ENCODE results near the gene PLK3. TPM values are rescaled to one million over a fixed set of nuclear protein-coding genes. Genes with fewer than 3 reads are reported as not detected.

PLK3 gene
- total RNA-seq, 1 donor from 2014 or later = 2.2 TPM

DNA sequence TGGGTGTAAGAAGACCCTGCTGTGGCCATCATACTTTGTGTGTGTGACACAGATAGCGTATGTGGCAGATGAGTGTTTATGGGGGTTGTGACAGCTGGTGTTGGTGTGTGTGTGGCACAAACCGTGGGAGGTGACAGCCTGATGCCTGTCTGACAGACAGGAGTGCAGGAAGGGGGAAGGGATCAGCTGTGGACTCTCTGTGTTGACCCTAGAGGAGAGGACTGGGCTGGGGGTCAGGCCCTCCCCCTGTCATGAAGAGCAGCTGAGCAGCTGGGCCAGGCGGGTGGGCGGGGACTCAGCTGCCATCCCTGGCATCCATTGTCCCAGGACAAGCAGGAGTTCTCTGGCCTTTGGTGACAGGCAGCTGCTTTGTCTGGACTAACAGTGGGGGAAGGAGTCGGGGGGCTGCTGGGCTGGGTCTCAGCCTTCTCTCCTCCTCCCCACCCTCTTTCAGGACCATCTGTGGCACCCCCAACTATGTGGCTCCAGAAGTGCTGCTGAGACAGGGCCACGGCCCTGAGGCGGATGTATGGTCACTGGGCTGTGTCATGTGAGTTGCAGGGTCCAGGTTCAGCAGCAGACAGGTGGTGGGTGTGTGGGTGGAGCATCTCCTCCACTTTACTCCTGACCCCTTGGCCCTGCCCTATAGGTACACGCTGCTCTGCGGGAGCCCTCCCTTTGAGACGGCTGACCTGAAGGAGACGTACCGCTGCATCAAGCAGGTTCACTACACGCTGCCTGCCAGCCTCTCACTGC, 2.3 kb downstream of the PLK3 start:
- Histone ChIP-seq H3K4me3 (no peak overlapping the region), H2AFZ (replicated peaks) (no peak overlapping the region), H3K9me3 (ENCODE audit: low read depth) (no peaks in the 10 kb centered on the region), H3K27me3 (peaks cover 9% of the 10 kb centered on the region), H3K4me1 (peaks cover 35% of the 10 kb centered on the region), H3K36me3 (no peaks in the 10 kb centered on the region), H3F3A (ENCODE audit: low read depth) (peaks cover 29% of the 10 kb centered on the region), H3K4me2 (peak overlapping the region; percentile 57), H3K79me2 (ENCODE audit: low read depth) (no peaks in the 10 kb centered on the region), H4K20me1 (ENCODE audit: low read depth) (peaks cover 14% of the 10 kb centered on the region), H3K9ac (no peak overlapping the region), H3K27ac (no peak overlapping the region)
- Mint-ChIP-seq H3K4me1 (peaks cover 38% of the 10 kb centered on the region), H3K27me3 (ENCODE audit: insufficient read depth, low read depth) (peaks cover 17% of the 10 kb centered on the region), H3K27ac (peak overlapping the region; percentile 46), H3K4me3 (peak overlapping the region; percentile 70), H3K36me3 (peaks cover 9% of the 10 kb centered on the region), H3K9me3 (no peaks in the 10 kb centered on the region)
- peak; percentile 86 for DNase-seq (ENCODE audit: low spot score)
- TF ChIP-seq, protein P1, sequence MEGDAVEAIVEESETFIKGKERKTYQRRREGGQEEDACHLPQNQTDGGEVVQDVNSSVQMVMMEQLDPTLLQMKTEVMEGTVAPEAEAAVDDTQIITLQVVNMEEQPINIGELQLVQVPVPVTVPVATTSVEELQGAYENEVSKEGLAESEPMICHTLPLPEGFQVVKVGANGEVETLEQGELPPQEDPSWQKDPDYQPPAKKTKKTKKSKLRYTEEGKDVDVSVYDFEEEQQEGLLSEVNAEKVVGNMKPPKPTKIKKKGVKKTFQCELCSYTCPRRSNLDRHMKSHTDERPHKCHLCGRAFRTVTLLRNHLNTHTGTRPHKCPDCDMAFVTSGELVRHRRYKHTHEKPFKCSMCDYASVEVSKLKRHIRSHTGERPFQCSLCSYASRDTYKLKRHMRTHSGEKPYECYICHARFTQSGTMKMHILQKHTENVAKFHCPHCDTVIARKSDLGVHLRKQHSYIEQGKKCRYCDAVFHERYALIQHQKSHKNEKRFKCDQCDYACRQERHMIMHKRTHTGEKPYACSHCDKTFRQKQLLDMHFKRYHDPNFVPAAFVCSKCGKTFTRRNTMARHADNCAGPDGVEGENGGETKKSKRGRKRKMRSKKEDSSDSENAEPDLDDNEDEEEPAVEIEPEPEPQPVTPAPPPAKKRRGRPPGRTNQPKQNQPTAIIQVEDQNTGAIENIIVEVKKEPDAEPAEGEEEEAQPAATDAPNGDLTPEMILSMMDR (IDR thresholded peaks at IDR 0.05) = no peak
- no peak for TF ChIP-seq EZH2 (IDR thresholded peaks at IDR 0.05)
- TF ChIP-seq EZH2phosphoT487 (IDR thresholded peaks at IDR 0.05) = no peak

DNA sequence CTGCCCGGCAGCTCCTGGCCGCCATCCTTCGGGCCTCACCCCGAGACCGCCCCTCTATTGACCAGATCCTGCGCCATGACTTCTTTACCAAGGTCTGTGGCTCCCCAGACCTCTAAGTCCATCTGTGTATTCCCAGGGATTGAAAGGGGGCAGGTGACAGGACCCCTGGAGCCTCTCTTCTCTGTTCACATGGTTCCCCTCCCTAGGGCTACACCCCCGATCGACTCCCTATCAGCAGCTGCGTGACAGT, 2.8 kb downstream of the PLK3 start:
- Mint-ChIP-seq H3K4me3 (peak overlapping the region; percentile 62), H3K27me3 (ENCODE audit: insufficient read depth, low read depth) (peaks cover 19% of the 10 kb centered on the region), H3K36me3 (peaks cover 9% of the 10 kb centered on the region), H3K27ac (peak overlapping the region; percentile 55), H3K9me3 (no peaks in the 10 kb centered on the region), H3K4me1 (peaks cover 43% of the 10 kb centered on the region)
- peak overlapping the region; percentile 57 for H3K4me2 ChIP-seq
- H2AFZ ChIP-seq (replicated peaks) = no peak overlapping the region
- H4K20me1 ChIP-seq (ENCODE audit: low read depth) = peaks cover 14% of the 10 kb centered on the region
- no peaks in the 10 kb centered on the region for H3K9me3 ChIP-seq (ENCODE audit: low read depth)
- peaks cover 40% of the 10 kb centered on the region for H3K4me1 ChIP-seq
- H3K27me3 ChIP-seq = peaks cover 9% of the 10 kb centered on the region
- H3K4me3 ChIP-seq = no peak overlapping the region
- no peaks in the 10 kb centered on the region for H3K36me3 ChIP-seq
- H3K27ac ChIP-seq = no peak overlapping the region
- DNase-seq (ENCODE audit: low spot score) = no peak
- H3F3A ChIP-seq (ENCODE audit: low read depth) = peaks cover 32% of the 10 kb centered on the region
- no peaks in the 10 kb centered on the region for H3K79me2 ChIP-seq (ENCODE audit: low read depth)
- no peak overlapping the region for H3K9ac ChIP-seq
- TF ChIP-seq EZH2 (IDR thresholded peaks at IDR 0.05) (no peak), EZH2phosphoT487 (IDR thresholded peaks at IDR 0.05) (no peak)
- TF ChIP-seq, protein P1 (IDR thresholded peaks at IDR 0.05) = no peak

DNA sequence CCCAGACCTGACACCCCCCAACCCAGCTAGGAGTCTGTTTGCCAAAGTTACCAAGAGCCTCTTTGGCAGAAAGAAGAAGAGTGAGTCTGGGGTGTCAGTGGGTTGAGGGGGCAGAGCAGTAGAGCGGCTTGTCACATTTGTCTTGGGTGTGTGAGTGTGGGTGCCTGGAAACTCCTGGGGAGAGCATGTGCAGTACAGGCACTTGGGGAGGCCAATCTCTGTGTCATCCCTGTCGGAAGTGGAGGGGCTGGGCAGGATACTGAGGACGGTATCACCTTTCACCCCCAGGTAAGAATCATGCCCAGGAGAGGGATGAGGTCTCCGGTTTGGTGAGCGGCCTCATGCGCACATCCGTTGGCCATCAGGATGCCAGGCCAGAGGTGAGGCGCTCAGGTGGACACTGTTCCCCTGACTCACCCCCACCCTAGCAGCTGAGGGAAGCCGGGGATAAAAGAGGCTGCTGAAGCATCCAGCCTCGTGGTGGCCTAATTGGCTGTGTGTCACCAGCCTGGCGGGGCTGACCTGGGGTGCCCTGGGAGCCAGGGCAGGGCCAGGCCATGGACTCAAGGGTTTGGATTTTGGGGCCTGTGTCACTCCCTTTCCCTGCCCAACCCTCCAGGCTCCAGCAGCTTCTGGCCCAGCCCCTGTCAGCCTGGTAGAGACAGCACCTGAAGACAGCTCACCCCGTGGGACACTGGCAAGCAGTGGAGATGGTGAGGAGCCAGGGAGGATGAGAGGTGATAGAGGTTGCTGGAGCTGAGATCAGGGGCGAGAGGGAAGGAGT, 3.3 kb downstream of the PLK3 start:
- H3K4me3 ChIP-seq = no peak overlapping the region
- Mint-ChIP-seq H3K36me3 (peaks cover 9% of the 10 kb centered on the region), H3K9me3 (no peaks in the 10 kb centered on the region), H3K4me1 (peaks cover 48% of the 10 kb centered on the region), H3K4me3 (peak overlapping the region; percentile 62), H3K27me3 (ENCODE audit: insufficient read depth, low read depth) (peaks cover 19% of the 10 kb centered on the region), H3K27ac (peak overlapping the region; percentile 55)
- TF ChIP-seq, protein P1 (IDR thresholded peaks at IDR 0.05) = no peak
- TF ChIP-seq EZH2 (IDR thresholded peaks at IDR 0.05) (no peak), EZH2phosphoT487 (IDR thresholded peaks at IDR 0.05) (no peak)
- no peak overlapping the region for H3K4me2 ChIP-seq
- H3K36me3 ChIP-seq = no peaks in the 10 kb centered on the region
- H3K4me1 ChIP-seq = peaks cover 45% of the 10 kb centered on the region
- peaks cover 14% of the 10 kb centered on the region for H4K20me1 ChIP-seq (ENCODE audit: low read depth)
- DNase-seq (ENCODE audit: low spot score) = no peak
- peaks cover 28% of the 10 kb centered on the region for H3F3A ChIP-seq (ENCODE audit: low read depth)
- H3K27me3 ChIP-seq = peaks cover 9% of the 10 kb centered on the region
- no peak overlapping the region for H3K9ac ChIP-seq
- H2AFZ ChIP-seq (replicated peaks) = no peak overlapping the region
- no peak overlapping the region for H3K27ac ChIP-seq
- no peaks in the 10 kb centered on the region for H3K79me2 ChIP-seq (ENCODE audit: low read depth)
- no peaks in the 10 kb centered on the region for H3K9me3 ChIP-seq (ENCODE audit: low read depth)

All from neural progenitor cell (in vitro differentiated cells).